8988T (cell line): ENCODE measurements around the gene STXBP5.

ENCODE experiments used
- DNase-seq: peaks from one replicate; pipeline ENCODE4 v3.0.0; 2011

STXBP5 gene

DNA sequence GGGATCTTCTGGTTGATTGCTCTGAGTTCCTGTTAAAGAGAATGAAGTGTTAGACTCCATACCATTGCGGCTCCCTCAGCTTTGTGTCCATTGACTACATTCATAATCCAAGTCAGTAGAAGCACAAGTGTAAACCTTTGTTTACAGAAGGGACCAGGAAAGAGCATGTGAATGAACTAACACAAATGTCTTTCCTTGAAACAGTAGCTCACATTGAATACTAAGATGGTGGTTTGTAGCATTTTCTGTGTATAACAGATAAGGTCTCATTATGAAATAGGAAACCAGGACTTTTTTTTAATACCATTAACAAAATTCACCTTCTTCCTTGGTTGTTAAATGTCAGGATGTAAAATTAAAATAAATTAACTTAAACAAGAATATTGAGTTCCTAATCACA, 8.4 kb downstream of the STXBP5 start:
- DNase-seq, result no peak

DNA sequence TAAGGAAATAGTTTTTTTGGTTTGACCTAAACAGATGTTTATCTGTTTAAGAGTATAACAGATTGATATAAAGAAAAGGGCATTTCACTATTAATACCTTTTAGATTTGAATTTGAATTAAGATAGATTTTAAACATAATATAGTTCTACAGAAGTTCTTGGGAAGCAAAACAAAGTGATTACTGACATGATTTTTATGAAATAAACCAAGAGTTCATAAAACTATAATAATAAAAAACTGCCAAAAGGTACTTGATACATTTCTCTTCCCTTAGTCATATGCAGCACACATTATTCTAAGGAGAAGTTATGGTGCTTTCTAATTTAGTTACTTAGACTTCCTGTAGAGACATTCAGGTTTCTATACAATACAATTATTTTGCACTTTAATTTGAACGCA, 9.6 kb downstream of the STXBP5 start:
- no peak for DNase-seq

DNA sequence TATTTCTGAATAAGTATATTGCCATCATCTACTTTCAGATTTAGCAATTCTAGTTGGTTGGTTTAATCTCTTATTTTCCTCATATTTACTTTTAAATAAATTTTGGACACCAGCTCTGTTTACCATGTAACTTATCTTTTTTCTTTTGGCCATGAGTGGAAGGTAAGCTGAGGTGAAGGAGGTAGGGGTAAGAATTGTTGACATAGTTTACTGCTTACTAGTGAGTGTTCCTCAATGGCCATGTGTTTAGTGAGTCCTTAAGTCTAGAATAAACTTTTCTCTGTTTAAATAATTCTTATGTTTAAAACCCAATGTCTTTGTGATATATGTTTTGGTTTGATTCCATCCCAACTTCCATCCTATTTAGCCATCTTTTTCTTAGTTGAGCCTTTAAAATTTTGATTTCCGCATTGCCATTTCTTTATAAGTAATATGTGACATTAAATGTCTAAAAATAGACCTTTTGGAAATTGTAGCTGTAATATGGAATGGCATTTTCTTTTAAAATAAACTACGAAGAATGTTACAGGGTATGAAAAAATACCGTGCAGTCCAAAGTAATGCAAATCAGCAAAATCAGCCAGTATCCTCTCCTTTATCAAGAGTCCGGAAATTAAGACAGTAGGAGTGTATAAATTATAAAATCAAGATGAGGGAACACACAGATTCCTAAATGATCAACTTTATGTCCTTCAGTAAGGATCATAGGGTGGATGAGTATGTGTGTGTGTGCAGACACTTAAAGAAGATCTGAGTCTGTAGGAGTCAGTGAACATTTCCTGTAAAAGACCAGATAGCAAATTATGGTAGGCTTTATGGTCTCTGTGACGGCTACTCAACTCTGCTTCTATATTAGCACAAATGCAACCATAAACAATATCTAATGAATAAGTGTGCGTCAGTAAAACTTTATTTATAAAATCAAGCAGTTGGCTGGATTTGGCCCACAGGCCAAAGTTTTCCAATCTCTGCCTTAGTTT, 10.3 kb downstream of the STXBP5 start:
- no peak for DNase-seq

DNA sequence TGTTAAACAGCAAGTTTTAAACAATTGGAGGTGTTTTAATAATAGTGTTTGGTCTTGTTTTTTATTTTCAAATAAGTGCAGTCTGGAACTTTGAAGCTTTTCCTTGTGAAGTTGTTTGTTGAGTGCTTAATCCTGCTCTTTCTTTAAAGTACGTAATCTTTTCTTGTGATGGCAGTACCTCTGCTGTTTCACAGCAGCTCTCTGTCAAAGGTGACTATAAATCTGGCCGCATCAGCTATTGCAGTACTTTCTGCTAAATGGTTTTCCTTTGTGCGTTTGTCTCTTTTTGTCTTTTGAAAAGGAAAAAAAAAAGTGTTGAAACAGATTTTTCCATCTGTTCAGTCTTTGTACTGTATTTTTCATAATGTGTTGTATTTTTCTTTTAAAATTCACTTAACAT, 12.7 kb downstream of the STXBP5 start:
- no peak for DNase-seq

DNA sequence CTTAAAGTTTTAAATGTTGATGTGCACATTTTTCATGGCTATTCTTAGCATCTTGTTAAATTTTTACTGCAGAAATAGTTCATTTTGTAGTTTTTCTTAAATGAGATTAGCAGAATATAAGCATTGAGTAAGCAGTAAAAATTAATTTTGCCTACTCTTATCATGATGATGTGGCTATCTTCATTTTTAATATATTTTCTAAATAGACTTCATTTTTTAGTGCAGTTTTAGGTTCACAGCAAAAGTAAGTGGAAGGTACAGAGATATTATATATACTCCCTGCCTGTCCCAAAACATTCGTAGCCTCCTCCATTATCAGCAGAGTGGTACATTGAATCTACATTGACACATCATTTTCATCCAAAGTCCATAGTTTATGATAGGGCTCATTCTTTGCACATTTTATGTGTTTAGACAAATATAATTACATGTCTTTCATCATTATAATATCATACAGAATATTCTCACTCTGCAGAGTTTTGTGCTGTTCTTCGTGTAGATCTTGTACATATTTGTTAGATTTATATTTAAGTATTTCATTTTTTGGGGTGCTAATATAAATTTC, 13.7 kb downstream of the STXBP5 start:
- no peak for DNase-seq

DNA sequence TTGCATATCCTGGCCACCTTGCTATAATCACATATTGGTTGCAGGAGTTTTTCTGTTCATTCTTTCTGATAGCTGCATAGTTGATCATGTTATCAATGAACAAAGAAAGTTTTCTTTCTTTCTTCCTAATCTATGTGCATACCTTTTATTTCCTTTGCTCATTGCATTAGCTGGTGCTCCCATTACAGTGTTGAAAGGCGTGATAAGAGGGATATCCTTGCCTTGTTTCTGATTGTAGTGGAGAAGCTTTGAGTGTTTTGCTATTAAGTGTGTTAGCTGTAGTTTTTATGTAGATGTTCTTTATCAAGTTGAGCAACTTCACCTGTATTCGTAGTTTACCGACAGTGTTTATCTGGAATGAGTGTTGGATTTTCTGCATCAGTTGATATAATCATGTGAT, 14.6 kb downstream of the STXBP5 start:
- DNase-seq, result no peak

DNA sequence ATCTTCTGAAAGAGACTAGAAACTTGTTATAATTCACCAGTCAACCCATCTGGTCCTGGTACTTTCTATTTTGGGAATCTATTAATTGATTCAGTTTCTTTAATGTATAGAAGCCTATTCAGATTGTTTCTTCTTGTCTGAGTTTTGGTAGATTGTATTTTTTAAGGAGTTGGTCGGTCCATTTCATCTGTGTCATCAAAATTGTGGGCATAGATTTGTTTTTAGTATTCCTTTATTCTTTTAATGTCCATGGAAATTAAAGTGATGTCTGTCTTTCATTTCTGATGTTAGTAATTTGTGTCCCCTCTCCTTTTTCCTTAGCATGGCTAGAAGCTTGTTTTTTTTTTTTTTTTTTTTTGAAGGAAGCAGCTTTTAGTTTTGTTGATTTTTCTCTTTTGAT, 15.2 kb downstream of the STXBP5 start:
- no peak for DNase-seq

DNA sequence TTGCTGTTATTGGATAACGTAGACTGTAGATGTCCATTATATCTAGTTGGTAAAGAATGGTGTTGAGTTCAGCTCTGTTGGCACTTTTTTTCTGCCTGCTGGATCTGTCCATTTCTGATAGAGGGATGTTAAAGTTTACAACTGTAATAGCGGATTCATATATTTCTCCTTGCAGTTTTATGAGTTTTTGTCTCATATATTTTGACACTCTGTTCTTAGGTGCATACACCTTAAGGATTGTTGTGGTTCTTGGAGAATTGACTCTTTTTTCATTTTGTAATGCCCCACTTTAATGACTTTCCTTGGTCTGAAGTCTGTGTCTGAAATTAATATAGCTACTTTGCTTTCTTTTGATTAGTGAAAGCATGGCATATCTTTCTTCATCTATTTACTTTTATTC, 16.1 kb downstream of the STXBP5 start:
- no peak for DNase-seq

DNA sequence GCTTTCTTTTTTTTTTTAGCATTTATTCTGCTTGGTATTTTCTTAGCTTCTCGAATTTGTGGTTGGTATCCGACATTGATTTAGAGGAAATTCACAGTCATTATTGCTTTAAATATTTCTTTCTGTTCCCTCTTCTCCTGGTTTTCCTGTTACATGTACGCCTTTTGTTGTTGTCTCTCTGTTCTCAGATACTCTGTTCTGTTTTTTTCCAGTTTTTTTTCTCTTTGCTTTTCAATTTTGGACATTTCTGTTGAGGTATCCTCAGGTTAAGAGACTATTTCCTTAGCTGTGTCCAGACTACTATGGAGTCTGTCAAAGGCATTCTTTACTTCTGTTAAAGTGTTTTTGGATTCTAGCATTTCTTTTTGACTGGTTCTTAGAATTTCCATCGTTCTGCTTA, 17.5 kb downstream of the STXBP5 start:
- DNase-seq, result no peak

DNA sequence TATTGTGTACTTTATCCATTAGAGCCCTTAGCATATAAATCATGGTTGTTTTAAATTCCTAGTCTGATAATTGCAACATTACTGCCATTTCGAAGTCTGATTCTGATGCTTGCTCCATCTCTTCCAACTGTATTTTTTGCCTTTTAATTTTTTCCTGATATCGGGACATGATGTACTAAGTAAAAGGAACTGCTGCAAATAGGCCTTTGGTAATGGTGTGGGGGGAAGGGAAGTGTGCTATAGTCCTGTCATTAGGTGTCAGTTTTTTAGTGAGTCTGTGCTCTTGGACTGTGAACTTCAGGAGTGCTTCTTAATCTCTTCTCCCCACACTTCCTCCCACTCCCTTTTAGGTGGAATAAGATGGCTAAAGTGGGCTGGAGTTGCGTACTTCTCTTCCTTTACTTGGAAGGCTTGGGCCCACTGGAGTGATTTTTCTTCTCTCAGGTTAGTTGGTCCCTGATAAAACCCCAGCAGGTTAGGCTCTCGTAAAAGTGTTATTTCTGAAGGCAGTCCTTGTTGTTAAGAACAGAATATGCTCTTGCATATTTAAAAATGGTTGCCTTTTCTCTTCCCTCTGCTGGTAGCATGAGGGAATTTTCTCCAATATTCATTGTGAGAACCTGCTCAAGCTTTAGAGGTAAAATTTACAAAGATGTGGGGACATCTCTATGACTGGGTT, 18.1 kb downstream of the STXBP5 start:
- DNase-seq, result no peak

DNA sequence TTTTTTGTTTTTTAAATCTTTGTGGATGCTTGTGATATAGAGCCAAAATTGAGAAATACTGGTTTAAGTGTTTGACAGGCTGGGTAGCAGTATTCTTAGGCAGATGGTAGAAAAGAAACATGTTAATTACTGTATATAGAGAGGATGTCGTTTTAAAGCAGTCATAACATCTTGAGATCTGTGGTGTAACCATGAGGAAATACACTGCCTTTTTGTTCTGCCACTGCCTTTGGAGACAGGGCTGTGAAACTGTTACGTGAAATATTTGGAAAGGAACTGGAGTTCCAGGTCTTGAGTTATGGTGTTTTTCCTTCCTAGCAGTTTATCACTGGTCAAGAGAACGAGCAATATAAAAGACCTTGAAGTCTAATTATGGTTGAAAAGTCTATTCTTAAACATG, 19.5 kb downstream of the STXBP5 start:
- DNase-seq, result no peak

DNA sequence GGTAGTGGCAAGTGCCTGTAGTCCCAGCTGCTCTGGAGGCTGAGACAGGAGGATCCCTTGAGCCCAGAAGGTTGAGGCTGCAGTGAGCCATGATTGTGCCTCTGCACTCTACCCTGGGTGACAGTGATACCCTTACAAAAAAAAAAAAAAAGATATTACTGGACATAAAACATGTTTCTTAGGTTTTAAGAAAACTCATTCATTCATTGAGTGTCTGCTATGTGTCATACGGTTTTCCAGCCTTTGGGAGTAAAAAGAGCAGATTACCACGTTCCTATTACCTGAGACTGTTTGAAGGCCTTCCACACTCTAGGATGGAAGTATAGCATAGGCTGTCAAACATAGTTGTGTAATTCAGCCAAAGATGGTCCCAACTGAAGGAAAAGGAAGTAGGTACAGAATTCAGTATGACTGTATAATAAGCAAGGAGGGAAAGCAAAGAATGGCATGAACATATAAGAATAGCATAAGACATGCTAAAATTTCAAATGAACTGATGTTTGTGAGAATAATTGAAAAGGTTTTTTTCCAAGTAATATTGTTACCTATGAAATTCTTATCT, 22.0 kb downstream of the STXBP5 start:
- DNase-seq, result no peak

DNA sequence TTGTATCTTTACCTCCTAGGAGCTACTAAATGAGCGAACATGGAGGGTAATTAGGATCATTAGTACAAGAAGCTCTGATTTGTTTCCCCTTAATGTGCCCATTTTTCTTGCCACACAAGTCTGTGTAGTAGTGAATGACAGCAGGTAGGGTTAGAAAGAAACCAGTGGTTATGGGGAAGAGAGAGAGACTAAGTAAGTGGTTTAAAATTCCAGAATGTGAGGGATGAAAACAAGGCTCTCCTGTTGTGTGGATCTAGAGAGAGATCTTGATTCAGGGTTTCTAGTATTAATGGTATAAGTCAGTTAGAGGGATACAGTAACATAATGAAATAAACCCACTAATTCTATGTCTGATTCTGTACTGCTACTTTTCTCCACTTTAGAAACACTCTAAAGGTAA, 22.7 kb downstream of the STXBP5 start:
- no peak for DNase-seq

DNA sequence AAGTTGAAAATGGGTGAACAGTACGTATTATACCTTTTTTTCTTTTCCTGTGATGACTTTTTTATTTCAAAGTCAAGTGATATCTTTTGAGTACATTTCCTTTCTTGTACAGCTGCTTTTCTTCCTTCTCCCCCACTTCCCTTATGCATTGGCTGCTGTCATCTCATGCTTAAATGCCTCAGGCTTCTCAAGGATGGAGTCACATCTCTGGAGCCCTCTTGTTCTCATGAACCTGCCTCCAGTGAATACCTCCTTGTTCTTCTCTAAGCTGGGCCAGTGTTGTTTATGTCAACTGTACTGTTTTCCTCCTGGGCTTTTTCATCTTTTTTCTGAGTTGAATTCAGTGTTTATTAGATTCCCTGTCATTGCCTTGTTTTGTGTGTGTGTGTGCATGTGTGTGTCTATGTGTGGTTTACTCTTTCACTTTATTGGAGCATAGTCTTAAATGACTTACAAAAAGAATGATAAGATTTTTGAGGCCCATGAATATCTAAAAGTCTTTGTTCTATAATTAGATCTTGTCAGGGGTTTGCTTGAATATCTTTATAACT, 23.6 kb downstream of the STXBP5 start:
- DNase-seq, result no peak

DNA sequence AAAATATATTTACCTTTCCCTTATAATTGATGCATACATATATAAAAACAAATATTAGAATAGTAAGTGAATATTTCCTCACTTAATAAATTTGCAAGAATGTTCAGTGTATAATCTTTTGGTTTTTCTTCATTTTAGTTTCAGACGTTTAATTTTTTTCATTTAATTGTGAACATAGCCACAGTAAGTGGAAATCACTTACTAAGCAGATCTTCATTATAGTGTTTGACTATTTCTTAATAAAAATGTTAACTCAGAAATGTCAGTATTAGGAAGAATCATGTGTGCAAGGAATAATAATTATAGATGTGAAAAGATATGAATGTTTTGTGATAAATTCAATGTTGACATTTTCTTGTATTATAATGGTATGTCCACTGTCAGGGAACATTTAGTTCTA, 27.4 kb downstream of the STXBP5 start:
- DNase-seq, result no peak

DNA sequence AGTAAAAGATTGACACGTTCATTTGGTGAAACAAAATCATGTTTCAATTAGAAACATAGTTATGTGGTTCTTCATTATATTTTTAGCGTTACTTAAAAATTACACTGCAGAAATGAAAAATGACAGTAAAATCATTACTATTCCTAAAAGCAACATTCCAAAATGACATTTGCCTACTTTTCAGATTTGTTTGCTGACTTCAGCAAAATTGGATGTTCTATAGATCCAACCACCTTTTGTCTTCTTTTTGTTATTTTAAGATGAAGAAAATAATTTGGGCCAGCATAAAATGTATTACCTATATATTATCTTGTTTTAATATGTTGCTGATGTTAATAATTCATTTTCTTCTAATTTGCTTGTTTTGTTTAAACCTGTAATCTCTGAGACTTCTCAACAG, 30.5 kb downstream of the STXBP5 start:
- no peak for DNase-seq

DNA sequence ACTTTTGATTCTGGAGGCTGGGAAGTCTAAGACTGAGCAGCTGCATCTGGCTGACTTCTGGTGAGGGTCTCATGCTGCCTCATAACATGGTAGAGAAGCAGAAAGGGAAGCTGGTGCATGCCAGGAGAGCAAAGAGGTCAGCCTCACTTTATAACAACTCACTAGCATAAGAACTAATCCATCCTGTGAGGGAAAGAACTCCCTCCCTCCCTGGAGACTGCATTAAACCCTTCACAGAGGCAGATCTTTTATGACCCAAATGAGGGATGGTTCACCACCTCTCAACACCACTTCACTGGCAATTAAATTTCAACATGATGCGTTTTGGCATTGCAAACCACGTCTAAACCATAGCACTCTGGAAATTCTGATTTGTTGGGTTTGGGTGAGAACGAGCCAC, 33.9 kb downstream of the STXBP5 start:
- no peak for DNase-seq

DNA sequence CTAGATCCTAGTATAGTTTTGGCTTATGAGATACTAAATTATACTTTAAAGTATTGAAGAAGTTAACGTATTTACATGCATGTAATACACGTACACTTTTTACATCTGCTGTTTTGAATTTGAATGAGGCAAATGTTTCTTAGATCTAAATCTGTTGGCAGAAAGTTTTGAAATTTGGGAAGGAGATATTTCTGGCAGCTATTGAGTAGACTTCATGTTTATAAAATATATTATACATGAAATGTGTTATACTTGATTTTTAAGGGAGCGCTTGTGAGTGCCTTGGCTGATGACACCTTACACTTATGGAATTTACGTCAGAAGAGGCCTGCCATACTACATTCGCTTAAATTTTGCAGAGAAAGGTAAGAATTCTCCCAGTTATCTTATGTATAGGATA, 34.7 kb downstream of the STXBP5 start:
- DNase-seq, result no peak

DNA sequence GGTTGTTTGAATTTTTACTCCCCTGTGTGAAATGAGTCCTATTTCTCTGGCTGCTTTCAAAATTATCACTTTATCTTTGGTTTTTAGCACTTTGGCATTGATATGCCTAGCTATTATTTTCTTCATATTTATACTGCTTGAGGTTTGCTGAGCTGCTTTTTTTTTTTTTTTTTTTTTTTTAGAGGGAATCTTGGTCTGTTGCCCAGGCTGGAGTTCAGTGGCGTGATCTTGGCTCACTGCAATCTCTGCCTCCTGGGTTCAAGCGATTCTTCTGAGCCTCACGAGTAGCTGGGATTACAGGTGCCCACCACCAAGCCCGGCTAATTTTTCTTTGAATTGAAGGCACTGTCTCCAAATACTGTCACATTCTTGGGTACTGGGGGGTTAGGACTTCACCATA, 40.6 kb downstream of the STXBP5 start:
- DNase-seq, result no peak

DNA sequence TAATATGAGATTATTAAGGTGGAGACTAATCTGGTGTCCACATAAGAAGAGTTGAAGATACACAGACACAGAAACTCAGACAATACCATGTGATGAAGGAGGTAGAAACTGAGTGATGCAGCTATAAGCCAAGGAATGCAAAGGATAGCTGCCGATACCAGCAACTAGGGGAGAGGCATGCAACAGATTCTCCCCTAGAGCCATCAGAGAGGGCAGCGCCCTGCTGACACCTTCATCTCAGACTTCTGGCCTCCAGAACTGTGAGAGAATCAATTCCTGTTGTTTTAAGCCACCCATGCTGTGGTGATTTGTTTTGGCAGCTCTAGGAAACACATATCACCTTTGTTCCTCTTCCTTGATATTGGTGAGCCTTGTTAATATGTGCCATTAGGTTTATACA, 41.5 kb downstream of the STXBP5 start:
- no peak for DNase-seq

DNA sequence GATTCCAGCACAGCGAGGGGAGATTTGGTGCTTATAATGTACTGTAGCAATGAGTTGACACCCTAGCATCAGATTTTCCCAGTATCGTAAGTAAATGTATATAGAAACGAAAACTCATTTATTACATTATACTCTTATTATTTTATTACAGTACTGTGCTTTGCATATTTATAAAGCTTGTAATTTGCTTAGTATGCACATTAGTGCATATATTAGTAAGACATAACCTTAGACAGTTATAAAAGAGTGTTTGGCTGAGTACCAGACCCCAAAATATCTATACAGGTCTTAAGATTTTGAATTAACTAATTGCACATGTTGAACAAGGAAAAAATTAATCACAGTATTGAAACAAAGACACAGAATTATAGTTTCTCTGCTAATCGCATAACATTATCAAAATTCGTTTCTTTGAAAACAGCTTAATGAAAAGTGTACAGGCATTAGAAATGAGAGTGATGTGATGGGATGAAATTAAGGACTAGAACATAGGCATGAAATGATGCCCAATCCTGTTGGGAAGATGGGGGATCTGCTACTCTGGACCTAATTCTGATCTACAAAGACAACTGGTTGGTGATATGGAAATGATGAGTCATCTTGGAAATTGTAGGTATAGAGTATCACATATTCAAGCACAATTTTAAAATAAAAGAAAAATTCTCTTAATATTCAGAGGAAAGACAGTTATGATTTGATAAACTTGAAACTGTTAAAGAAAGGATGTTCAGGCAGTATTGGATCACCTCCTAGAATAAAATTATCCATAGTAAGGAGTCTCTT, 42.8 kb downstream of the STXBP5 start:
- DNase-seq, result no peak

DNA sequence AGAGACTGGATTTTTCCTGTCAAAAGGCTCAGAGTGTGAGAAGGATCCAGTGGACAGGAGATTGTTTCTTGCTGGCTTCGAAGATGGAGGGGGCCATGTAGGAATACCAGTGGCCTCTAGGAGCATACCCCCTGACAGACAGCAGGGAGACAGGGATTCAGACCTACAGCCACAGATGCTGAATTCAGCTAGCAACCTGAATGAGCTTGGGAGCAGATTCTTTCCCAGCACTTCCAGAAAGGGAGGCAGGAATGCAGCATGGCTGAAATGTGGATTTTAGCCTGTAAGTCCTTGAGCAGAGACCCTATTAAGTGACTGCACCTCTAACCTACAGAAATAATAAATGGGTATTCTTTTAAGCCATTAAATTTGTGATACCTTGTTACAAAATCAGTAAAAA, 44.6 kb downstream of the STXBP5 start:
- no peak for DNase-seq

DNA sequence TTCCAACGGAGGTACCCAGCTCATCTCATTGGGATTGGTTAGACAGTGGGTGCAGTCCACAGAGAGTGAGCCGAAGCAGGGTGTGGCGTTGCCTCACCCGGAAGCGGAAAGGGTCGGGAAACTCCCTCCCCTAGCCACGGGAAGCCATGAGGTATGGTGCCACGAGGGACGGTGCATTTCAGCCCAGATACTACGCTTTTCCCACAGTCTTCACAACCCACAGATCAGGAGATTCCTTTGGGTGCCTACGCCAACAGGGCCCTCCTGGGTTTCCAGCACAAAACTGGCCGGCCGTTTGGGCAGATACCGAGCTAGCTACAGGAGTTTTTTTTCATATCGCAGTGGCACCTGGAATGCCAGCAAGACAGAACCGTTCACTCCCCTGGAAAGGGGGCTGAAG, 46.9 kb downstream of the STXBP5 start:
- no peak for DNase-seq
